ENCODE results near the gene OSCAR.
"Not testable (repeated sequence)": the region's sequence is repeated elsewhere in the genome, so short reads cannot be mapped to it uniquely, and the experiment has no call there.

The OSCAR gene

GRCh38 chr19:54124393-54124792 is 23.8 kb upstream of the OSCAR start:
- no peak for DNase-seq

GRCh38 chr19:54123682-54124081 is 23.1 kb upstream of the OSCAR start:
- DNase-seq: no peak

DNA sequence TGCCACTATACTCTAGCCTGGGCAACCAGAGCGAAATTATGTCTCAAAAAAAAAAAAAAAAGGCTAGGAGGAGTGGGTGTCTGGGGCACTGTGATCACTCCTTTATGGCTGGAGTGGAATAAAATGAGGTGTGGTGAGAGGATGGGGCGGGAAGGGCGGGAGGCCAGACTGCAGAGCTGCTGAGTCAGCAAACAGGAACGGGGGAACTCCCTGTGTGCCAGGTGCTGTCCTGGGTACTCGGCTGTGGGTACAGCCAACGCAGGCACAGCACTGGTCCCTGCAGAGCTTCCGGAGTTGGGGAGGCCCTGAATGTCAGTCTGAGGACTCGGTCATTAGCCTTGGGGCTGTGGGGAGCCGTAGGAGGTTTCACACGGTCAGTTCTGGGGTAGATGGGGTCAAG is 20.7 kb upstream of the OSCAR start:
- DNase-seq: no peak

DNA sequence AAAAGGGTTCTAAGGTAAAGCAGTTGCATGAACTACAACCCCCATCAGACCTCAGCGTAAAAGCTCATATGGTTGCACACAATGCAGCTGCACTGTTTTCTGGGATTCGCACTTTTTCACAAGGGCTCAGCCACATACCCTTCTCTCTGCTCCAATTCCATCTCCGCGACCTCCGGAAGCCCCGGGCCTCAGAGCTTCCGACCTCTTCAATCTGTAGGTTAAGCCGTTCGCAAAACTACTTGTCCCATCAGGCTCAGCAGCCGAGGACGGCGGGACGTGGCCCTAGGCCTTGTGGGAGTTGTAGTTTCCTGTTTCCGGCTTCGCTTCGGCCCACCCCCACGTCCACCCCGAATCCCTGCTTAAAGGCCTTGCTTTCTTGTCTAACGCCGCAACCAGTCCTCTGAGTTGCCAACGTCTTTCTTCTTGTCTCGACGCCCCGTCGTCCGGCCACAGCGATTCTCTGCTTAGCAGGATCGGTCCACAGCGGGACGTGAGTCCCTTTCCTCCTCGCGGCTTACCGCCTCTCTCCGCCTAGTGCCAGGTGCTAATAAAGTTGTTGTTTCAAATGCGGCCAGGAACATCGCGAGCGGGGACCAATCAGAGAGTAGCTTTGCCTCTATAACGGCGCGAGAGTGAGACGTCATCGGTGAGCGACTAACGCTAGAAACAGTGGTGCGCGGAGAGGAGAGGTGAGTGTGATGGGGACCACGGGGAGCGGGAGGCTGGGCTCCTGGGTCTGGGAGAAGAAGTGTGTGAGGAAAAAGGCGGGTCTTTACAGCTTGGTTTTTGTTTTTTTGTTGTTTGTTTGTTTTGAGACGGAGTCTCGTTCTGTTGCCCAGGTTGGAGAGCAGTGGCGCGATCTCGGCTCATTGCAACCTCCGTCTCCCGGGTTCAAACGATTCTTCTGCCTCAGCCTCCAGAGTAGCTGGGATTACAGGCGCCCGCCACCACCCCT is 14.8 kb upstream of the OSCAR start, which contains the start of the genes PRPF31 and TFPT:
Gene PRPF31 (plus strand): TSS at position 646 of the 955 bp plus-strand sequence. CDS start 2,525 bp downstream, outside the sequence.
Gene TFPT (minus strand): TSS at position 549 of the 955 bp plus-strand sequence. CDS start 388 bp downstream, at position 161.
- DNase-seq: peak; percentile 97

DNA sequence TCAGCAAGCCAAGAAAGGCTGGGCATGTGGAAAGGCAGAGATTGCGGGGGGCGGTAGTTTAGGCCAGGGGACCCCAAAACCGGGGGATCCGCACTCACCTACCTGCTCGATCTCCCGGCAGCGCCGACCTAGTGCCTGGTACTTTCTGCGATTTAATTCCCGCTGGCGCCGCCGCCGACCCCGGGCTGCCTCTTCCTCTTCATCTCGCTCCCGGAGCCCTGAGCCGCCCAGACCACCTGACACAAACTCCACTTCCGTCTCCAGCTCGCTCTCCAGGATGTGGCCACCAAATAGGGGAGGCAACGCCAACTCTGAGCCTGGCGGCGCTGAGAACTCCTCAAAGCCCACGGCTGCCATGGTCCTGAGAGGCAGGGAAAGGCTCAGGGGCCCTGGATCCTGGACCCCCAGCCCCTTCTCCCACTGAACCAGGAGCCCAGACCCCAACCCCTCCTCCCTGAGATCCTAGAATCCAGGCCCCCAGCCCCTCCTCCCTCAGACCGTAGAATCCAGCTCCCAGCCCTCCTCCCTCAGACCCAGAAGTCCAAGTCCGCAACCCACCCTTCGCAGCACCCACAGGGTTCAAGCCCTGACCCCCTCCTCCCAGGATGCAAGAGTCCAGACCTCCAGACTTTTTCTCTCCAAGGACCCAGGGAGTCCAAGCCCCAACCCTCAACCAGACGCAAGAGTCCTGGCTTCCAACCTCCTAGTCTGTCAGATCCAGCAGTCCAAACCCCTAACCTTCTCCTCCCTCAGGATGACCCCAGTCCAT is 13.9 kb upstream of the OSCAR start:
- peak; percentile 71 for DNase-seq

DNA sequence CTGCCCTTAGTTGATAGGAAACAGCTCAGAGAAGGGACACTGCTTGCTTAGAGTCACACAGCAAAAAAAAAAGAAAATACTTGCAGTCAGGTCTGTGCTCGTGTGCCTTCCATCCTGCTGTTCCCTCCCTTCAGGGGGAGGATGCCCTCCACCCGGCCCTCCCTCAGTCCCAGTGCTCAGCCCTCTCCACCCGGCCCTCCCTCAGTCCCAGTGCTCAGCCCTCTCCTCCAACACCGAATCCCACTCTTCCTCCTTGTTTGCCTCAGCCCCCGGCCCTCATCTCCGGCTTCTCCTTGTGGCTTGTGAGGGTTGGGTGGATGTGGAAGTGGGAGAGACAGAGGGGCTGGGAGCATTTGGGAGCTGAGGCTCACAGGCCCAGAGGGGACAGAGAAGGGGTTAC is 9.0 kb upstream of the OSCAR start:
- DNase-seq: peak; percentile 59

DNA sequence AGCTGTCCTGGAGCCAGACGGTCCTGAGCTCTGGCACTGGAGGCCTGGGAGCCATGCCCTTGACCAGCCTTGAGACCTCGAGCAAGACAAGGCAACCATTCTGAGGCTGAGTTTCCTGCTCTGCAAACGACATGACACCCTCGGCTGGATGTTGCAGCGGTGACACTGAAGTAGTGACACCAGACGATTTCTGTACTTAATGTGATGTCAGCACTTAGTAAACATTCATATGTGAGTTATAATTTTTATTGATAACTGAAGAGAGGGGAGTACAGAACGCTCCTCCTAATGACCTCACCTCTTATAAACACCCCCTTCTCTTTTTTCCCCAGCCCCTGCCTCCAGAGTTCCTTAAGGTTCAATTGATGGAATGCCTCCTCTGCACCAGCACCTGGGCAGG is 7.9 kb upstream of the OSCAR start:
- no peak for DNase-seq

GRCh38 chr19:54107876-54108490 is 7.4 kb upstream of the OSCAR start:
- peak; percentile 33 for DNase-seq

- no peak for DNase-seq
Measured at GRCh38 chr19:54106716-54107115, 6.1 kb upstream of the OSCAR start.

DNA sequence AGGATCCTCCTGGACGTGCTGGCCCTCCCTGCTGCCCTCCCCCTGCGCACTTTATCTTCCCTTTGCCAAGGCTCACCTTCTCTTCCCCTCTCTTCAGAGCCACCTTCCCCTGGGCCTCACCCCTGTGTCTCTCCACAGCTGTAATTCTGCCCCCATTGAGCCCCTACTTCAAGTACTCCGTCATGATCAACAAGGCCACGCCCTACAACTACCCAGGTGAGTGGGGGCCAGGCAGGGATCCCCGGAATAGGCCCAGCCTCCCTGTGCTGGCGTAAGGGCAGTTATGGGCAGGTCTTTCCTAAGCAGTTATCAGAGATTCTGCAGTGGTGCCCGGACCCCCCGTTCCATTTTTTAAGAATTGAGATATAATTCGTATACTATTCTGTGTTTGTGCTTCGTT is 5.2 kb upstream of the OSCAR start:
- no peak for DNase-seq

GRCh38 chr19:54104998-54105715 is 4.6 kb upstream of the OSCAR start:
- no peak for DNase-seq

GRCh38 chr19:54102421-54103169 is 2.0 kb upstream of the OSCAR start, which contains the start of gene NDUFA3:
Gene NDUFA3 (plus strand): TSS chr19:54102855. CDS start chr19:54102879, 24 bp downstream.
- peak; percentile 99 for DNase-seq

GRCh38 chr19:54099903-54100255 is 724 bp downstream of the OSCAR start:
- not testable (repeated sequence) for DNase-seq

DNA sequence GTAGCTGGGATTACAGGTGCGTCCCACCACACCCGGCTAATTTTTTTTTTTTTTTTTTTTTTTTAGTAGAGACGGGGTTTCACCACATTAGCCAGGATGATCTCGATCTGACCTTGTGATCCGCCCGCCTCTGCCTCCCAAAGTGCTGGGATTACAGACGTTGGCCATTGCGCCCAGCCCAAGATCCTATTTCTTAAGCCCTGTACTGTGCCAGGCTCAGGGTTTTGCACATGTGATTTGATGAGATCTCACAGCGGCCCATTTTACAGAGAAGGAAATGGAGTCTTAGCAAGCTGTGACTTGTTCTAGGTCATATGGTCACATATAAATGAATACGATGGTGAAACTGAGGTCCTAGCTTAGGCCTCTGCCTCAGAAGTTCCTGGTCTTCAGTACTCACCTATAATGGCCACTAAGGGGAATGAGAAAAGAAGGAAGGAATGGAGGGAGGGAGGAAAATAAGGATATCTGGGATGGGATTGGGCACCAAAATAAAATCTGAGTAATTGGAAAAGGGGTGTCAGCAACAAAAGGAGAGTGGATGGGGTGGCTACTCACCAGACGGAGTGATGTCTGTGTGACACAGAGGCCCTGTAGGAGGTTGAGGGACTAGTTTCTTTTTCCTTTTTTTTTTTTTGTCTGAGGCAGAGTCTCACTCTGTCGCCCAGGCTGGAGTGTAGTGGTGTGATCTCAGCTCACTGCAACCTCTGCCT is 1.3 kb downstream of the OSCAR start:
- no peak for DNase-seq

- DNase-seq: no peak
Measured at GRCh38 chr19:54096617-54097106, 3.9 kb downstream of the OSCAR start.

GRCh38 chr19:54095859-54096616 is 4.6 kb downstream of the OSCAR start:
- DNase-seq: peak; percentile 84

DNA sequence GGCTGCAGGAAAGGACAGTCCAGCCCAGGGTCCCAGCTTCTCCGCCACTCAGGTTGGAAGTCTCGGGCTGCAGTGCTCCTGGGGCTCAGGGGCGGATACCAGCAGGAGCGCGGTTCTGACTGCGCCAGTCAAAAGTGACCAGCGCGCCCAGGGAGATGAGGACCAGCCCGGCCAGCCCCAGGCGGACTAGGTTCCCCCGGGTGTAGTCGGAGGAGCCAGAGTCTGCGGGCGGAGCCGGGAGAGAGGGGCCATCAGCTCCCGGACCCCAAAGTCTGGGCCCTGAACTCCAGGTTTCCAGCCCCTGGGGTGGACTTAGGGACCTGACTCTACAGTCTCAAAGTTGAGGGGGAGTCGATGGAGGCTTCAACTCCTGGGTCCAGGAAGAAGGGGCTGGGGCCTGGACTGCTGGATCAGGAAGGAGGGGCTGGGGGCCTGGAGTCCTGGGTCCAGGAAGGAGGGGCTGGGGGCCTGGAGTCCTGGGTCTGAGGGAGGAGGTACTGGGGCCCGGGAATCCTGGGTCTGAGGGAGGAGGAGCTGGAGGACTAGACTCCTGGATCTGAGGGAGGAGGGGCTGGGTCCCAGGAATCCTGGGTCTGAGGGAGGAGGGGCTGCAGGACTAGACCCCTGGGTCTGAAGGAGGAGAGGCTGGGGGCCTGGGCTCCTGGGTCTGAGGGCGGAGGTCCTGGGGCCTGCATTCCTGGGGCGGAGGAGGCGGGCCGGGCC is 5.3 kb downstream of the OSCAR start:
- no peak for DNase-seq

DNA sequence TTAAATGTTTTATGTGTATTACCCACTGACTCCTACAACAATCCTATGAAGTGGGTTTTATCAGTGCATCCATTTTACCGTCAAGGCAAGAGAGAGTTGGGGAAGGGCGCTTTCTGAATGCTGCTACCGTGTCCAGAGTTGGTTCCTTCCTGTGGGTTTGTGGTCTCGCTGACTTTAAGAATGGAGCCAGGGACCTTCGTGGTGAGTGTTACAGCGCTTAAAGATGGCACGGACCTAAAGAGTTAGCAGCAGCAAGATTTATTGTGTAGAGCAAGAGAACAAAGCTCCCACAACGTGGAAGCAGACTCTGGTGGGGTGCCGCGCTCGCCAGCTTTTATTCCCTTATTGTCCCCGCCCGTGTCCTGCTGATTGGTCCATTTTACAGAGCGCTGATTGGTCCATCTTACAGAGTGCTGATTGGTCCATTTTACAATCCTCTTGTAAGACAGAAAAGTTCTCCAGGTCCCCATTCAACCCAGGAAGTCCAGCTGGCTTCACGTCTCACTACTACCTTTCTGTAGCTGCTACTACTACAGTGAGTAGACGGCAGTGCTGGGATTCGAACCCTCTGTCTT is 6.1 kb downstream of the OSCAR start:
- no peak for DNase-seq

DNA sequence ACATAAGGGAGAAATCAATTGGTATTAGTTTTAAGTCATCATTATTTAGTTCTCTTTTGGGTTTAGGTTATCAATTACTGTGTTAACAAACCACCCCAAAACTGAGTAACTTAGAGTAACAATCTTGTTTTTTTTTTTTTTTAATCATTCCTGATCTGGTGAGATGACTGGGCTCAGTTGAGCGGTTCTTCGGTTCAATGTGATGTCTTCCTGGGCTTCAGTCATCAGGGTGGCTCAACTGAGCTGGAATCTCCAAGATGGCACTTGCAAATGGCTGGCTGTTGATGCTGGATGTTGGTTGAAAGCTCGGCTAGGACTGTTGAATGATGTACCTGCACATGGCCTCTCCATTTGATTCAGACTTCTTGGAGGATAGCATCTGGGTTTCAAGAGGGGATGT is 16.2 kb downstream of the OSCAR start:
- DNase-seq: no peak
